HL-60/S4 treated with retinoic acid at 250 ng/mL for 4 days and 3 days (cell line): ENCODE data around the gene CALML3.
"Not testable (repeated sequence)": the region's sequence is repeated elsewhere in the genome, so short reads cannot be mapped to it uniquely, and the experiment has no call there.

Experiments
- in situ Hi-C: fragments of 300-500 bp; cut with MboI; formaldehyde crosslinking; loops from 2 replicates; pipeline ENCODE4 v1.7.0; 2022; ENCODE audit warnings: low sequenced_read_pairs

Gene CALML3

GRCh38 chr10:5552376-5553321, 27.9 kb downstream of the CALML3 start:
- in situ Hi-C loops = no loop called here

- in situ Hi-C loops = no loop called here
Observed at GRCh38 chr10:5553400-5554170, 28.8 kb downstream of the CALML3 start.

- in situ Hi-C loops = no loop called here
Observed at GRCh38 chr10:5555021-5555510, 30.3 kb downstream of the CALML3 start.

GRCh38 chr10:5555881-5556280, 31.1 kb downstream of the CALML3 start:
- in situ Hi-C loops = no loop called here

- in situ Hi-C loops = no loop called here
Observed at GRCh38 chr10:5556576-5556975, 31.8 kb downstream of the CALML3 start.

GRCh38 chr10:5557040-5557721, 32.4 kb downstream of the CALML3 start:
- in situ Hi-C loops = no loop called here

- in situ Hi-C loops = no loop called here
Observed at GRCh38 chr10:5557799-5558771, 33.3 kb downstream of the CALML3 start.

GRCh38 chr10:5559022-5559421, 34.3 kb downstream of the CALML3 start:
- in situ Hi-C loops = not testable (repeated sequence)

GRCh38 chr10:5559642-5560141, 34.9 kb downstream of the CALML3 start:
- in situ Hi-C loops = no loop called here

- in situ Hi-C loops = no loop called here
Observed at GRCh38 chr10:5560142-5560816, 35.5 kb downstream of the CALML3 start.

GRCh38 chr10:5560817-5561703, 36.3 kb downstream of the CALML3 start:
- in situ Hi-C loops = no loop called here

- in situ Hi-C loops = no loop called here
Observed at GRCh38 chr10:5561704-5562645, 37.2 kb downstream of the CALML3 start.

- in situ Hi-C loops = no loop called here
Observed at GRCh38 chr10:5563321-5563961, 38.7 kb downstream of the CALML3 start.

- in situ Hi-C loops = no loop called here
Observed at GRCh38 chr10:5563991-5564536, 39.3 kb downstream of the CALML3 start.

GRCh38 chr10:5564537-5565204, 39.9 kb downstream of the CALML3 start:
- in situ Hi-C loops = no loop called here

GRCh38 chr10:5565205-5565545, 40.4 kb downstream of the CALML3 start:
- in situ Hi-C loops = no loop called here
